HG03159 (cell line): ENCODE measurements around the gene RBPMS2.
"Not testable (repeated sequence)": the region's sequence is repeated elsewhere in the genome, so short reads cannot be mapped to it uniquely, and the experiment has no call there.

ENCODE experiments used
- ATAC-seq: cut with Tn5 transposase; IDR thresholded peaks from one replicate; pipeline ENCODE4 v1.9.1; 2021; ENCODE audit warnings: mild to moderate bottlenecking, moderate library complexity; ENCODE audit not compliant: unreplicated experiment

RBPMS2 gene

GRCh38 chr15:64754663-64755426 is 20.5 kb downstream of the RBPMS2 start:
- no peak for ATAC-seq

- no peak for ATAC-seq
Observed at GRCh38 chr15:64753480-64754185, 21.8 kb downstream of the RBPMS2 start.

GRCh38 chr15:64751464-64751863 is 23.9 kb downstream of the RBPMS2 start:
- ATAC-seq = no peak

DNA sequence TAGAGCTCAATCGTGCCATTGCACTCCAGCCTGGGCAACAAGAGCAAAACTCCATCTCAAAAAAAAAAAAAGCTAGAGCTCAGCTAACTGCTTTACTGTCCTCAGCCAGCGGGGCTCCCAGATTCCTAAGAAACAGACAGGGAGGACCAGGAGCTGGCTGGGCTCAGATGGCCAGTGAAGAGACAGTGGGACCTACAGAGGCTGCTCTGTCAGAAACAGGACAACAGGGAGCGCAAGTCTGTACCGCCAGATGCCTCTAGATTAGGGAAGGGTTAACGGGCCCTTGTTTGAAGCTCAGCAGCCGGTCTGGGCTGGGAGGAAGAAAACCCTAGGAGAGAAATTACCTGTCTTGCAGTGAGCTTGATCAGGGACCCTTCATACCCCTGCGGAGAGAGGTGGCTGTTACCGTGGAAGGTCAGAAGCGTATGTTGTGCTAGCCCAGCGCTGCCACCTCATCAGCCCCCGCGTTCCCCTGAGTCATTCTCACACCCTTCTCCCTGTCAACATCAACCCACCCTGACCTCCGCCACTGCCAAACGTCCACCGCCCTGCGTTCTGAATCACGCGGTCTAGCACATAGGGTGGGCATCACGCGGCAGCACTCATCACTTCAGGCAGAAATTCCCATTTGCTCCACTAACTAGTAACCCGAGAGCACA is 25.3 kb downstream of the RBPMS2 start:
- ATAC-seq = no peak

GRCh38 chr15:64749167-64749566 is 26.2 kb downstream of the RBPMS2 start:
- ATAC-seq = no peak

DNA sequence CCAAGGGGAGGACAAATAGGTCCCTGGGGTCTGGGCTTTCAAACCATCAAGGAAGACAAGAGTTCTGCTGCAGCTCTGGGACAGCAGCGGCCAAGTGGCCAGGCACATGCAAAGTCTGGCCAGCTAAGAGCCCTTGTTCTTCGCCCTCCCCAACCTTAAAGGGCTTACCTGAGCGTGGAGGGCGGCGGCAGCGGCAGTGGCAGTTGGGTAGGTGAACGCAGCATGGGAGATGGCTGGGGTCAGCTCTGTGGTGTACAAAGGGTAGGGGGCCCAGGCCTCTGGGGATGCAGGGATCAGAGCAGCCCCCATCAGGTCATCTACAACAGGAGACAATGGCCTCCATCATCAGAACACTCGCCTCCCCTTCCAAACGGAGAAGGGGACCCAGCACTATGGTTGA is 27.1 kb downstream of the RBPMS2 start:
- no peak for ATAC-seq

- no peak for ATAC-seq
Observed at GRCh38 chr15:64747578-64747977, 27.8 kb downstream of the RBPMS2 start.

- no peak for ATAC-seq
Observed at GRCh38 chr15:64746921-64747320, 28.5 kb downstream of the RBPMS2 start.

DNA sequence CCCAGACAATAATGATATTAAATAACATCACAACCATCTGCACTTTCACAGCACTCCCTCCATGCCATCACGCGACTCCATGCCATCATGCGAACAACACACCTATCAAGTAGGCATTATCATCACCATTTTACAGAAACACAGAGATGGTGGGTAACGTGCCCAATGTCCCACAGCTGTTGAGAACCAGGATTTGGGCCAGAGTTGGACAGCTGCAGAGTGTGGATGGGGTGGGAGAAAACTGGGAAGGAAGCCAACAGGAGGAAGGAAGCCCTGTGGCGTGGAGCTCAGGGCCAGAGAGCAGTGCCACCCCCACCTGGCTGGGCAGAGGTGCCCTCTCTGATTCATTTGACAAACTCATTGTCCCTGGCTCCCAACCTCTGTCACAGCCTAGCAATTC is 29.0 kb downstream of the RBPMS2 start:
- ATAC-seq = no peak

DNA sequence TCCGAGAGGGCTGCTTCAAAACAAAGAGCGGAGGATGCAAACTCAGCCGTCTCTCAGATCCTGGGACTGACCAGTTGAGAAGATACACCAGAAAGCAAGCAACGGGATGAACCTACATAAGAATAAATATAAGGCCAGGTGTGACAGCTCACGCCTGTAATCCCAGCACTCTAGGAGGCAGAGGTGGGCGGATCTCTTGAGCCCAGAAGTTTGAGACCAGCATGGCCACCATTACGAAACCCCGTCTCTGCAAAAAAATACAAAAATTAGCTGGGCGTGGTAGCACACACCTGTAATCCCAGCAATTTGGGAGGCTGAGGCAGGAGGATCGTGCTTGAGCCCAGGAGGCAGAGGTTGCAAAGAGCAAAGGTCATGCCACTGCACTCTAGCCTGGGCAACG is 31.7 kb downstream of the RBPMS2 start:
- no peak for ATAC-seq

DNA sequence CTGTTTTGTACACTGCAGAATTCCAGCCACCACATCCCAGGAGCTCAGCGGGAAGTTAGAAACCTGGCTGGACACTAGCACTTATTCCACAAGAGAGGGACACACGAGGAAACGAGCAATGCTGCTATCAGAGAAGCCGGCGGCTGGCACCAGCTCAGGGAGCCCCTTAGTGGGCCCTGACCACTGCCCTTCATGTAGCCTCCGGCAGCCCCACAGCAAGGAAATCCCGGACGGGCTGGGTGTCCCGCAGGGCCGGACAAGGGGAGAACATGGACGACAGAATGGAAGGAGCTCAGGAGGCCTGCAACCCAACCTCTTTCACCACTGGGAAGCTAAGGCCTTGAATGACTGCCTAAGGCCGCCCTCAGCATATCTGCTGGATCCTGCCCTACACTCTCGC is 32.5 kb downstream of the RBPMS2 start:
- no peak for ATAC-seq

GRCh38 chr15:64742385-64742784 is 33.0 kb downstream of the RBPMS2 start:
- no peak for ATAC-seq

DNA sequence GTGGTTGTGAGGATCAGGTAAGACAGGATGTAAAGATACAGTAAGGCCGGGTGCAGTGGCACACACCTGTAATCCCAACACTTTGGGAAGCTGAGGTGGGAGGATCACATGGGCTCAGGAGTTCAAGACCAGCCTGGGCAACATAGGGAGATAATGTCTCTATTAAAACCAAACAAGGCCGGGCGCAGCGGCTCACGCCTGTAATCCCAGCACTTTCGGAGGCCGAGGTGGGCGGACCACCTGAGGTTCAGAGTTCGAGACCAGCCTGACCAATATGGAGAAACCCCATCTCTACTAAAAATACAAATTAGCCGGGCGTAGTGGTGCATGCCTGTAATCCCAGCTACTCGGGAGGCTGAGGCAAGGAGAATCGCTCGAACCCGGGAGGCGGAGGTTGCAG is 33.7 kb downstream of the RBPMS2 start:
- ATAC-seq = not testable (repeated sequence)

GRCh38 chr15:64740311-64741170 is 34.8 kb downstream of the RBPMS2 start:
- ATAC-seq = no peak

DNA sequence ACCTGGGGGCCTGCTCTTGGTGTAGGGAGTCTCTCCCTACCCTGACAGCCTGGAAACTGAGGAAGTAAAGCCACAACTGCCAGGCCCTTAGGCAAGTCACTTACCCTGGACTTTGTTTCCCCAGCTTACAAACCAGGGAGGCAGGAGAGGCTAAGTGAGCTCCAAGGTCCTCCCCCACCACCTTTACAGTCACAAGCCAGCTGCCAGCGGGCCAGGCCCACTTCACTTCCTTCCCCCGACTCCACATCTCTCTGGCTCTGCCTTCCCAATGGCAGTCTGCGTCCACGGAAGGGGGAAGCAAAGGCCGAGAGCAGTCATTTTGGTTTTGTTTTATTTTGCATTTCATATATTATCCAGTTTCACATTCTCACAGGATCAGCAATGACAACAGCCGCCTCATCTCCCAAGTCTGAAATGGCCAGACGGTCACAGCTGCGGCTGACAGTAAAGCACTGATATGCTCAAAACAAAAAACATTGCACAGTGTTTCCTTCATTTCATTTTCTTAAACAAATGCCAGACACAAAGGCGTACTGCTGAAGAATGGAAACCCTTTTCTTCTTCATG is 35.7 kb downstream of the RBPMS2 start:
- ATAC-seq = no peak

DNA sequence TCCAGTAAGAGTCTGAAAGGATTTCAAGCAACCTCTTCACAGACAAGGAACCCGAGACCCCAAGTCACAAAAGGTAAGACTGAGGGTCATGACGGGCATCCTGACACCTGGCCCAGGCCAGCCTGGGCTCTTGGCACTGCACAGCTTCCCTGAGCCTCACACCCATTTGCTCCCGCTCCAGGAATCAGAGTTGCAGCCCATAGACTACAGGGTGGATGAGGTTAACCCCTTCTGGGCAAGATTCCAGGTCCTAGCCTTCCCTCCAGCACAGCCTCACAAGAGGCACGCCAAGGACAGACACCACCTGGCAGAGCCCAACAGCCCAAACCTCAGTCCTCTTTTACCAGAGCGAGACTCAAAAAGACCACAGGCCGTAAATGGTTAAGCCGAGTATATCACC is 36.2 kb downstream of the RBPMS2 start:
- ATAC-seq = no peak

- no peak for ATAC-seq
Observed at GRCh38 chr15:64738226-64739095, 36.9 kb downstream of the RBPMS2 start.

- ATAC-seq = no peak
Observed at GRCh38 chr15:64732156-64732860, 43.1 kb downstream of the RBPMS2 start.

DNA sequence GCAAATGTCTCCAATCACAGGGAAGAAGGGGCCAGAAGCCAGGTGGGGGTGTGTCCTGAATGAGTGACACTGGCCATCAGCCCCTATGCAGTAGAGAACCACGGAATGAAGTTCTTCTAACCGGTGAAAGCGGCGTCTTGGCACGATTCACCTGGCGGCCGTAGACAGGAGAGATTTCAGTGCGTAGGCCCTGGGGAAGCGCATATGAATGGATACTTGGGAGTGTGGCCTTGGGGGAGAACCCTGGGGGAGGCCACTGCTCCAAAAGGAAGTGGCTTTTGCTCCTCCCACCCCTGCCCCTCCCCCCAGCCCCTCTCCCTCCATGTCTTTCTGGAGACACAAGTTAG is 43.6 kb downstream of the RBPMS2 start:
- ATAC-seq = no peak
